ENCODE results near the gene ZCCHC7.

GRCh38 chr9:37200433-37201005 is 80.1 kb downstream of the ZCCHC7 start:
- TF ChIP-seq CTCF (IDR thresholded peaks at IDR 0.05; ENCODE audit: borderline replicate concordance, extremely low read depth, low read length, poor library complexity, severe bottlenecking) (no peak), EZH2 (IDR thresholded peaks at IDR 0.05; ENCODE audit: borderline replicate concordance, low read depth, low read length, severe bottlenecking) (no peak)

Measured in DND-41 (cell line).